SW 1271 (cell line): ENCODE measurements around the gene TNIP1.

Experiments
- DNase-seq, 2 experiments: peaks; one replicate each; lab custom pipeline; 2025; lab: John Stamatoyannopoulos, UW

The TNIP1 gene

DNA sequence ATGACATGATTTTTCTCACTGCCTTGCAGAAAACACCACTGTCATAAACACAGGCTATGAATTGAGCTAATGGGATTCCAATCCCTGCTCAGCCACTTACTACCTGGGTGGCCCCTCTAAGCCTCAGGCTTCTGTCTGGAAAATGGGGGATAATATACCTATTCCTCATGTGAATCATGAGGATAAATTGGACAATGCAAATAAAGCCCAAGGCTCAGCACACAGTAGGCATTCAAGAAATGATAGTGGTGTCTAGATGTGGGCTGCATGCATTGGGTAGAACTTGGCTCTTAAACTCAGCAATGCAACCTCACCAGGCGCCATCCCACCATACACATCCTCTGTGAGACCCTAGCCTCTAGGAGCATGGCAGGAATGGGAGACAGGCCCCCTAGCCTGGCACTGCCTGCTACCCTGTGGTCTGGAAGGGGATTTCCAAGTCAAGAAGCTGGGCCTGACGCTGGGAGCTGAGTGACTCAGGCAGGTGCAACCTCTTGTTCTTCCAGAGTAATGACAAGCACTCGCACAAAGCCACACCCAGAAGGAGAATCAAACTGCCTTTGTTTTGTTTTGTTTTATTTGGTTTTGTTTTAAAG is 2.3 kb upstream of the TNIP1 start:
- DNase-seq, result peak; percentile 22 to 31

- peak in 1 of 2 experiments; percentile 51 for DNase-seq
Observed at GRCh38 chr5:151082282-151082902, 1.6 kb upstream of the TNIP1 start.

DNA sequence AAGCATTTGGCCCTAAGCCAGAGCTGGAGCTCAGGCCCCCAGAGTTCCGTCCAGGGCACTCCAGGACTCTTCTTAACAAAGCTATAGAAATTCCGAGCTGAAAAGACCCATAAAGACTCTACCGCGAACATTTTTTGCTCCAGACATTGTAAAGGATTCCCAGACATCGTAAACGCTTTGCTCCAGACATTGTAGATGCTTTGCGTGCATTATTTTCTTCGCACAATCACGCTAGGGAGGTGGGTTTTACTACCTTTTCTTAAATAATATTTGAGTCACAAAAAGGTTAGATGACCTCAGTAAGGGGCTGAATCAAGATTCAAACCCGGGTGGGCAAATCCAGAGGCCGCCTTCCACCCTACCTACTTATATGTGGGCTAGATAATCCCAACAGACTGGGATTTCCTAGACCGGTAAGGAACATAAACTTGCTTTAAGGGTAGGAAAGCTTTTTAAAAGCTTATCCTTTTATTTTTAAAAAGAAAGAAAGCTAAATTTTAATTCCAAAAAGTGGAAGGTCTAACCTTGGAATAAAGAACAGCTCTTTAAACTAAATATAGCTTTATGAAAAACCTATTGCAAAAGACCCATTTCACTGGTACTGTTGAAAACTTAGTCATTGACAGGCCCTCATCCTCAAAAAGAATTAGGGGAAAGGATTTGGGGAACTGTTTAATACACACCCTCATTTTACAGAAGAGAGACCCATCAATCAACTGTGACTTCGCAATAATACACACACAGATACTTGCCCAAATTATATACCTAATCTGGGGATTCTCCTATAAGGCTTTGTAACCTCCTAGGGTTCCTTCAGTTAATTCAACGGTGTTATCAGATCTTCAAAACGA is 822 bp upstream of the TNIP1 start:
- DNase-seq, result no peak

DNA sequence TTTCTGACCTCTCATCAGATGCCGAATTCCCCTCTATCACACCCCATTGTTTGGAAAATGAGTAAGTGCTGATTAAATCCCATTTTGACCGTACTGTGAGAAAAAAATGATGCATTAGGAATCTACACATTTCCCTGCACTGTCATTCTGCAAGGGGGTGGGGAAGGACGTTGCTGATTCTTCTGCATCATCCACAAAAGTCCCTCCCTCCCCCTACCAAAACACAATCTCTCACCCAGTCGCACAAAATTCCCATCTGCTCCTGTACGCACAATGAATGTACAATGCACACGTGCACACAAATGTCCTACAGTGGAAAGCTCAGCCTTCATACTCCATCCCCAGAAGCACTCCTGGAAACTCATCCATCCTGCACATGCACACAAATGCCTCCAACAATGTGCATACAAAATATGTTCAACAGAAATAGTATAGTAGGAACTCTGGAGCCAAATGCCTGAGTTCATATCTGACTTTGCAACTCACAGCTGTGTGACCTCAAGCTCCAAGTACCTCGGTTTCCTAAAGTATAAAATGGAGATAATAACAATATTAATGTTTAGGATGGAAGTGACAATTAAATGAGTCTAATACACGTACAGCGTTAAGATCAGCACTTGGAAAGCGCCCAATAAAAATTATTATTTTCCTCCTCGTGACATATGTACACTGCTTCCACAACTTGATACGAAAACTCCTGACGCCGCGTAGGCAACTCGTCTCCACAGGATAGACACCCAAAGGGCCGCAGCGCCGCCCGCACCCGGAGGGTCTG is 809 bp downstream of the TNIP1 start:
- DNase-seq, result no peak

DNA sequence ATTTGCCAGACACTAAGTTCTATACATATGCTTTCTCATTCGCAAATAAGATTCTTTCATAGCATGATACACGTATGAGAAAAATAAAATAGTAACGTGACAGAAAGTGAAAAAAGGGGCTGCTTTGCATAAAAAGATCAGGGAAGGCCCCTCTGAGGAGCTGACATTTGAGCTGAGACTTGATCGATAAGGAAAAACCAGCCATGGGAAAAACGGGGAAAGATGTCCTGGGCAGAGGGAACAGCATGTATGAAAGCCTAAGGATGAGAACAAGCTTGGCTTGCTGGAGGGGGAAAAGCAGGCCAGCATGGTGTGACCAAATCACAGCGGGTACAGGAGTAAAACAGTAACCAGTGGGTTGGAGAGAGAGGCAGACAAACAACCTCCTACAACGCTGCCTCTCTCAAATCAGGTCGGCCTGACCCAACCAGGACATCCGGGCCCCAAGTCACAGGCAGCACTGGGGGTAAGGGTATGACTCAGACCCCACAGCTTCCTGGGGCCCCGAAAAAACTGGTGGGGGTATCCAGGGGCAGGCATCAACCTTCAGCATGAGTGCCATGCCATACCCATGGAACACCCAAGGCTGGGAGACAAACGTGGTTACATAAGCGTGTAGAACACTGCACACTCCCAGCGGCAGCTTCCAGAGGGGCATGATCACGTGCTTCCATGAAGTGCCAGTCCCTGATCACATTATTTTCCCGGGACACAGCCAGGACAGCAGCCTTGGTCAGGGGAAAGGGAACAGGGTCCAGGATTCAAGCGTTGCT is 2.2 kb downstream of the TNIP1 start:
- DNase-seq, result no peak

GRCh38 chr5:151077967-151078366 is 2.9 kb downstream of the TNIP1 start:
- DNase-seq, result no peak

GRCh38 chr5:151077419-151077818 is 3.4 kb downstream of the TNIP1 start:
- DNase-seq, result no peak

- DNase-seq, result no peak
Observed at GRCh38 chr5:151076616-151077015, 4.2 kb downstream of the TNIP1 start.

DNA sequence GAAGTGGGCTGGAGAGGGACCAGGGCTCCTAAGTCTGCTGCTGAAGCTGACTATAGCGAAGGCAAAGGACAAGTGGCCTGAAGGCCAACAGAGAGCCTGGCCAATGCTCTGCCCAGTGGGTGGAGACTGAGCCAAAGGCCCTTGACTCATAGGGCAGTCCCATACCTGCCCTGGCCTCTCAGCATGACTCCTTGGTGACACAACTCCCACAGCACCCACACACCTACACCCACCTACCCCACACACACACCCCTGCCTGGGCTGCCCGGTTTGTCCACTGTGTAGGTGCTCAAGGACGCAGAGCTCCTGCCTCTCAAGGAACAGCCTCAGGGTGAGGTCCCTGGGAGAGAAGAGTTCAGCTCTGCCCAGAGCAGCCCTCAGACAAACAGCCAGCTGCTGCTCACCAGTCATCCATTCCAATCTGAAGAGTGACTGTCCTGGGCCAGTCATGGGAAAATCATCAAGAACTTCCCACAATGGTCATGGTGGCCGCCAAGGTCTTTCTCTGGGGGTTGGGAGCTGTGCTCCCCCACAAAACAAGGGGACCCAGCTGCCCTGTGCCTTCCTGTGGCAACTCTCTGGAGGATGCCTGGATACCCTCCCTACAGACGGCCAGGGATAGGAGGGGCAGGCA is 5.0 kb downstream of the TNIP1 start:
- DNase-seq, result peak in 1 of 2 experiments; percentile 19

DNA sequence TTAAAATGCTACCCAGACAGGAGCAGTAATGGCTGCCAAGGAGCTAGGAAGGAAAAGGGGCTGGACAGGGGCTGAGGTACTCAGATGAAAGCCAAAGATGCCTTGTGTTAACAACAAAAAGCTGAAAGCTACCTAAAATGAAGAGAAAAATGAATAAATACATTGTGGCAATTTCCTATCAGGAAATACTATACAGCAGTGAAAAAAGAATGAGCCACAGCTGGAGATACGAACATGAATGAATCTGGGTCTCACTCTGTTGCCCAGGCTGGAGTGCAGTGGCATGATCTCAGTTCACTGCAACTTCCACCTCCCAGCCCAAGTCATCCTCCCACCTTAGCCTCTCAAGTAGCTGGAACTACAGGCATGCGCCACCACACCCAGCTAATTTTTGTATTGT is 6.3 kb downstream of the TNIP1 start:
- DNase-seq, result no peak

DNA sequence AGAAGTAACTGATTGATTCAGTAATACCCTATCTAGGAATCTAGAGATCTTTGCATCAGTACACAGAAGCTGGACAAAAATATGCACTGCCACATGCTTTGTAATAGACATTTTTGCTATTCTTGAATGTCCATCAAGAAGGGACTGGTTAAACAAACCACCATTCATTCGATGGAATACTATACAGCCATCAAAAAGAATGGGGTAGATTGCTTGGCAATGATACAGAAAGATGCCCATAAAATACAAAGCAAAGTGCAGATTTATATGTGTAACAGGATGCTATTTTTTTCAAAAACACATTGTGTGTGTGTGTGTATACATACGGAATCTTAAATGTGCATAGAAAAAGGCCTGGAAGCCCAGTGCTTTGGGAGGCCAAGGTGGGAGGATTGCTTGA is 7.6 kb downstream of the TNIP1 start:
- DNase-seq, result no peak

DNA sequence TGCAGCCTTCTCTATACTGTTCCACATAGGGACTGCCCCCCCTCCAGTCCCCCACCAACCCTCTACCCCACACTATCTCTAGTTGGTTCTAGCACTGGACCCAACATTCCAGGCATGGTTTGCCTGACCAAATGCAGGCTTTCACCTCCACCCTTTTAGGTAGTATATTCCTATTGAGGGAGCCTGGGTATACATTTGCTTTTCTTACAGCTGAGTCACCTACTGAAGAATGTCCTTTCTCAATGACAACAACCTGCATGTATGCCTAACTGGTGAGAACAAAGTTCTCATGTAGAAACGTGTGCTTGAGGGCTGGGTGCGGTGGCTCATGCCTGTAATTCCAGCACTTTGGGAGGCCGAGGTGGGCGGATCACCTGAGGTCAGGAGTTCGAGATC is 8.2 kb downstream of the TNIP1 start:
- DNase-seq, result peak; percentile 73 to 86

GRCh38 chr5:151071848-151072629 is 8.8 kb downstream of the TNIP1 start:
- DNase-seq, result no peak

DNA sequence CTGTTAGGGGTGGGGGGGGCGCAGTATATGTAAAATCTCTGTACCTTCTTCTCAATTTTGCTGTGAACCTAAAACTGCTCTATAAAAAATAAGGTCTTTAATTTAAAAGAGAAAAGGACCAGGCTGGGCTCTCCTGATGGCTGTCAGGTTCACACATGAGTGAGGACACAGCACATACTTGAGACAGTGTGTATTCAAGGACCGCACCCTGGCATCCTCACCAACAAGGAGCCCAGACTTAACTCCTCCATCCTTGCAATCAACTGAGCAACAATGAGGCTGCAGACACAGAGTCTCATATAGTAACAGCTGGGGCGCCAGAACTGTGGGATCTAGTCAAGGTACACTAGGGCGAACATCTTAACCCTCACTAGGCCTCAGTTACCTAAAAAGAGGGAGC is 9.8 kb downstream of the TNIP1 start:
- DNase-seq, result no peak

DNA sequence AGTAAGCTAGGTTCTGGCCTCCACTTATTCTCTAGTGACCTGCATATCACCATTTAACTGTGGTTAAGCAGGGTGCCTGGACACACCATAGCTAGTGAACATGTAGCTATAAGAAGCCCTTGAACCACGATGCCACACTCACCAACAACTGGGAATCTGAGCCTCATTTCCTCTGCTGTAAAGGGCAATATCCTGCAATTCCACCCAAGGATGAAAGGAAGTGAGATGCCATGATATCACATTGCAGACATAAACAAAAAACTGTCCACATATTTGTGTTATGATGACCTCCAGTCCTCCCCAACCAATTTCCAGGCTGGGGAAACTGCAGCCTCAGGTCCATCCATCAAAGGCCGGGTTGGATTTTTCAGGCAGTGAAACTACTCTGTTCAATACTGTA is 10.4 kb downstream of the TNIP1 start:
- DNase-seq, result no peak

- no peak for DNase-seq
Observed at GRCh38 chr5:151068433-151069197, 12.2 kb downstream of the TNIP1 start.

DNA sequence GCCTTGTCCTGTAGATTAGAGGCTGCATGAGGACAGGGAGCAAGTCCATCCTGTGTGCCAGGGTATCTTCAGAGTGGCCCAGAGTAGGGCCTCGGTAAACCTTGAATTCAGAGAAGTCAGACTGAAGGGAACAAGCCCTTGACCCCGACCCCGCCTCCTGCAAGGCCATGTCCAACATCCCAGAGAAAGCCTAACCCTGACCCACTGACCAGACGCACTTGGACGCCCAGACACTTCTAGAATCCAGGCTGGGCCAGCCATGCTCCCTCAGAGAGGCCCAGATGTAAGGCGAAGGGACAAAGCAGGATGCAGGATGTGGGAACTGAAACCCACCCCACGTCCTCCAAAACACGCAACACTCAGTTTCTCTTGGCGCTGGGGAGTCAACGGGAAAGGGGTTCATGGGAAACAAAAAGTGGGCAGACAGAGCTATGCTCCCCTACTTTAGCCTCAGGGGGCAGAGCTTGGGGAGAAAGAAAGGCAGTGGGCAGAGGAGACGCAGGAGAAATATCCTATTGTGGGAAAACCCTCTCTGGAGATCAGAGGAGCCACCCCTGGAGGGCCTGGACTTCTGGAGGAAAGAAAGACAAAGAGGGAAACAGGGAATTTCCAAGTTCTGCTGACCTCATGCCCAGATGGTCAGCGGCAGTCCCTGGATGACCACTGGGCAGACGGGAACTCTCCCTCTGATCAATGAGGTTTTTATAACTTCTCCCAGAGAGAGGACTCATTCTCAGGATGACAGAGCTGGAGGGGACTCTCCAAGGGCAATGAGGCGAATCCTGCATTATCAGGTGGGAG is 13.0 kb downstream of the TNIP1 start:
- no peak for DNase-seq

- DNase-seq, result no peak
Observed at GRCh38 chr5:151066920-151067319, 13.9 kb downstream of the TNIP1 start.

- DNase-seq, result no peak
Observed at GRCh38 chr5:151065609-151066008, 15.2 kb downstream of the TNIP1 start.
